Stimulated activated CD8-positive, alpha-beta memory T cell treated with anti-CD3 and anti-CD28 coated beads, Interleukin-12 subunit alpha, Interleukin-12 subunit beta, amount 100 ng/mL, for 4 hours (primary cell): Measurements from ENCODE around the gene RASAL3.
"Not testable (repeated sequence)": the region's sequence is repeated elsewhere in the genome, so short reads cannot be mapped to it uniquely, and the experiment has no call there.

Experiments used
- DNase-seq: peaks from one replicate; pipeline ENCODE4 v3.0.0-alpha.2; 2020; ENCODE audit warnings: low read depth

Gene RASAL3

DNA sequence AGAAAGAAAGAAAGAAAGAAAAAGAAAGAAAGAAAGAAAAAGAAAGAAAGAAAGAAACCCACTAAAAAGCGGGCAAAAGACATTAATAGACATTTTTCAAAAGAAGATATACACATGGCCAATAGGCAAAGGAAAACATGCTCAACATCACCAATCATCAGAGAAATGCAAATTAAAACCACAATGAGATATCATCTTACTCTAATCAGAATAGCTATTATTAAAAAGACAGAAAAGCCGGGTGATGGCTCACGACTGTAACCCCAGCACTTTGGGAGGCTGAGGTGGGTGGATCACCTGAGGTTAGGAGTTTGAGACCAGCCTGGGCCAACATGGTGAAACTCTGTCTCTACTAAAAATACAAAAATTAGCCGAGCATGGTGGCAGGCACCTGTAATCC is 9.5 kb upstream of the RASAL3 start:
- DNase-seq, result not testable (repeated sequence)

DNA sequence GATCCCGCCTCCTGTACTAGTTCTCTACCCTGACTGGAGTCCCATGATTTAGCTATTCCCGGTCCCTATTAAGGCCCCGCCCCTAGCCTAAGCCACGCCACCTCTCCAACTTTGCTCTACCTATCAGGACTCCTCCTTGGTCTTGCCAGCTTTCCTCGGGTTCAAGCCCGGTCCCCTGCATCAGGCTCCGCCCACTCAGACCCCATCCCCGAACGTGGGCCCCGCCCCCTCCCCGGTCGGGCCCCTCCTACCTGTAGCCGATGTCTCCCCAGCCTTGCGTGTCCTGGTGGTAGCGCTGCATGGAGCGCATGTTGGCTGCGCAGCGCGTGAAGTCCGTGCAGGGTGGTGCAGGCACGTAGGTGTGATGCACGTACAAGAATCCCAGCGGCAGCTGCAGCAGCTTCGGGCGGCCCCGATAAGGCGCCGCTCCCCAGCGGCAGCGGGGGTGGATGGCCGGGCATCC is 7.3 kb upstream of the RASAL3 start:
- no peak for DNase-seq

DNA sequence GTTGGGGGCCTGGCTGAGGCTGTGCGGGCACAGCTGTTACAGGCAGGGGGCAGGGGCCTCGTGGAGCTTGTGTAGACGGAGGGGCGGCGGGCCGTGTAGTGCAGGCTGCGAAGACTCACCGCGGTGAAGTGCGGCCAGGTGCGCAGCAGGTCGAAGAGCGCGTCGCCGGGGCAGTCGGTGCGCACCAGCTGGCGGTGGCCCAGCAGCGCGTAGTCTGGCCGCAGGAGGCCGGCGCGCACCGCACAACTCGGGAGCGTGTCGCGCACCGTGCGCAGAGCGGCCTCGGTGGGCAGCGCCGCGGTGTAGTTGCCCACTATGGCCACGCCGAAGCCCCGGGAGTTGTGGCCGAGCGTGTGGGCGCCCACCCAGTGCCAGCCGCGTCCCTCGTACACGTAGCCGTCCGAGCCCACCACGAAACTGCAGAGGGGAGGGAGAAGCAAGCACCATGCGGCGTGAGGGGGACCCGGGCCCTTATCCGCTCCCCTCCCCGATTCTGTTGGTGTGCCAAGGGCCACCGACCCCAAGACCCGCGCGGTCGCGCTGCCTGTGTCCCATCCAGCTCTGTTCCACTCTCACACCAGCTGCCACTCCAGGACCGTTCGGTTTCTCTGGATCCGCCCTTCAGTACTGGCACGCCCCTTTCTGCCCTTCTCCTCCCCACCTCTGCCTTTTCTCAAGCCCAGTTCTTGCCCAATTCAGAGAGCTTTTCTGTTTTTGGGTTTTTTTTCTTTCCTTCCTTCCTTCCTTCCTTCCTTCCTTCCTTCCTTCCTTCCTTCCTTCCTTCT is 5.4 kb upstream of the RASAL3 start:
- no peak for DNase-seq

DNA sequence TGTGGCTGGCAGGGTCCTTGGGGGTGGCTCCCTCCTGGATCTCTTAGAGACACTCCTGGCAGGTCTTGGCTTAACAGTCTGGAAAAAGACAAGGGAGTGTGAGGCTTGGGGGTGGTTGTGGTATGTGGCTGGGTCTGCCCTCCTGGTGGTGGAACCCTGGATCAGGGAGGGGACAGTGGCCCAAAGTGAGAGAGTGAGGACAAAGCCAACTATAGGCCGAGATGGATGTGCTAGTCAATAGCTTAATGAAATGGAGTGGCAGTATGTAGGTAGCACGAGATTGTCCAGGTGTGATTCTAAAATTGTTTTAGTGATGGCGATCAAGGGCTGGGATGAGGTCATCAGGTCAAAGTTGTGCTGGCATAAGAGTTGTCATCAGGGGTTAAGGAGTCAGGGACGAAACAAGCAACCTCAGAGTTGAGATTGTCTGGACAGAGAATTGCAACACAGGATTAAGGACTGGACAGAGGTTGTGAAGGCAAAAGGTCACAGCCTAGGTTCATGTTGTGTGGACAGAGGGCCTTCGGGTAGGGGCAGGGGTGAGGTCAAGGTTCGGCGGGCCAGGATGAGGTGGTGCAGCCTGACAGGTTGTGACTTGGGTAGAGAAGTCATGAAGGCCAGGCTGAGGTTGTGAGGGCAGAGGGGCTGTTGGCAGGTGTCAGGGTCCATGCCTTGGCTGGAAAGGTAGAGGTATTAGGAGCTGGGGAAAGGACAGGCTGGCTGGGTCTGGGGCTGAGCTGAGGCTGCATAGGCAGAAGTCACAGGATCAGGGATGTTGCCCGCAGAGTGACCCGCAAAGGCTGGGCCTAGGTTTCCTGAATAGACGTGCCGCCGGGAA is 4.5 kb upstream of the RASAL3 start:
- DNase-seq, result no peak

DNA sequence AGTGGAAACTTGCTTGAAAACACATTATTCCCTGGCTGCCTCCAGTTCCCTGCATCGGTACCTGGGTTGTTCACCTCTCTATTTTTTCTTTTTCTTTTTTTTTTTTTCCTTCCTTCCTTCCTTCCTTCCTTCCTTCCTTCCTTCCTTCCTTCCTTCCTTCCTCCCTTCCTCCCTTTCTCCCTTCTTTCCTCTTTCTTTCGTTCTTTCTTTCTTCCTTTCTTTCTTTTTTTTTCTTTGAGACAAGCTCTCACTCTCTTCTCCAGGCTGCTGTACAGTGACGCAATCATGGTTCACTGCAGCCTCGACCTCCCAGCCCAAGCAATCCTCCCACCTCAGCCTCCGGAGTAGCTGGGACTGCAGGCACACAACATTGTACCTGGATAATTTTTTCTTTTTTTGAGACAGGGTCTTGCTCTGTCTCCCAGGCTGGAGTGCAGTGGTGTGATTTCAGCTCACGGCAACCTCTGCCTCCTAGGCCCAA is 3.4 kb upstream of the RASAL3 start:
- no peak for DNase-seq

DNA sequence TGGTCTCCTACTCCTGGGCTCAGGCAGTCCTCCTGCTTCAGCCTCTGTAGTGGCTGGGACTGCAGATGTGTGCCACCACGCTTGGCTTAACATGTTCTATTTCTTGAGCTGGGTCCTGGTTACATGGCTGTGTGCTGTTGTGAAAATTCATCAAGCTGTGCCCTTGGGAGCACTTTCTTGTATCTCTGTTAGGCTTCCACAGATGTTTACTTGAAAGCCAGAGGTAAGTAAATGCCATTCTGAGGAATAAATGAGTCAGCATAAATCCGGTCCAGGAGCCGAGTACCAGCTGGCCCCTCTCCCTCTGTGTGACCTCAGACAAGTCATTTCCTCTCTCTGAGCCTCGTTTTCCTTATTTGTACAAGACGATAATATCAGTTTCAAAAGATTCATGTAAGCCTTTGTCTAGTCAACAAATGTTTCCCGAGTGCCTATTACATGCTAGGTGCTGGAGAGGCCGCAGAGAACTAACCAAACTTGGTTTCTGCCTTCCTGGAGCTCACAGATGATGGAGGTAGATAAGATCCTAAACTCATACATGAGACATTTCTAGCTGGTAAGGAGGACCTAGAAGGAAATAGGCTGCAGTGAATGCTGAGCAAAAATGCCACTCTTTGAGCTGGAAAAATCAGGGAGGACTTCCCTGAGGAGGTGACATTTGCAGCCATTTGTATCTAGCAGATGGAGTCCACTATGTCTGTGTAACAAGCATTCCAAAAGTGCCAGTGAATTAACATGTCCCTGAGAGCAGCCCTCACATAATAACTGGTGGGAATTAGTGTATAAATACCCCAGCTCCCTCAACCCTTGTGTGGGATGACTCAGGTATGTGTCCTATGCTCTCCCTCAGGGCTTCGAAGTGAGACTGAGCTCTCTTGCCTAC is 2.7 kb upstream of the RASAL3 start:
- DNase-seq, result no peak

DNA sequence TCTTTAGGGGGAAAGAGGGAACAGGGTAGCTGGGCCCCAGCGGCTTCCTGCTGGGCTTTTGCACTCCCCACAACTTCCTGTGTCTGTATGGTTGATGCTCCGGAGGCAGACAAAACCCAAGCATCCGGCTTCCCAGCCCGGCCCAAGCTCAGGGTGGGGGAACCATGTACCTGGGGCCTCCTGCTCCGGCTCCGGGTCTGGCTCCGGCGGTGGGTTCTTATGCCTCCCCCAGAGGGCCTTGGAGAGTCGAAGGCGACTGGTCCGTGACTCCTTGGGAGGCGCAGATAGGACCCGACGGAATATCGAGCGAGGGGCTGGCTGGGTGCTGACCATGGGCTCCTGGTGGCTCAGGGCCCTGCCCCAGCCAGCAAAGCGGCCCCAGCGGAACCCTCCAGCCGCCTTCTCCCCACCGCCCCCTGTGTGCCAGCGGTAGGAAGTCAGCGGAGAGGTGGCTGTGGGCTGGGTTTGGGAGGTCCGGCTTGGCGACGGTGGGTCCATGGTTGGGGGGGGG is 428 bp downstream of the RASAL3 start:
- DNase-seq, result peak; percentile 59

DNA sequence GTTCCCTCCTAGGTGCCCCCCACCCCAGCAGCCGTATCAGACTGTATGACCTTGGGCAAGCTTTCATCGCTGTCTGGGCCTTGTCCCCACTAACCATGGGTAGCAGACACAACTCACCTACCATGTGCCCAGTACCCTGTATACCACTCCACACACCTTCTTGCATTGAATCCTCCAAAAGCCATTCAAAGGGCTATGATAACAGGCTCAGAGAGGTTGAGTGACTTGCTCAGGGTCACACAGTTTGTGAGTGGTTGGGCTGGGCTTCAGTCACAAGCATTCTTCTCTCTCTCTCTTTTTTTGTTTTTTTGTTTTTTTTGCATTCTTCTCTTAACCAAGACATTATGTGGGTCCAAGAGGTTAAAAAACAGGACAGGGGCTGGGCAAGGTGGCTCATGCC is 2.6 kb downstream of the RASAL3 start:
- no peak for DNase-seq

DNA sequence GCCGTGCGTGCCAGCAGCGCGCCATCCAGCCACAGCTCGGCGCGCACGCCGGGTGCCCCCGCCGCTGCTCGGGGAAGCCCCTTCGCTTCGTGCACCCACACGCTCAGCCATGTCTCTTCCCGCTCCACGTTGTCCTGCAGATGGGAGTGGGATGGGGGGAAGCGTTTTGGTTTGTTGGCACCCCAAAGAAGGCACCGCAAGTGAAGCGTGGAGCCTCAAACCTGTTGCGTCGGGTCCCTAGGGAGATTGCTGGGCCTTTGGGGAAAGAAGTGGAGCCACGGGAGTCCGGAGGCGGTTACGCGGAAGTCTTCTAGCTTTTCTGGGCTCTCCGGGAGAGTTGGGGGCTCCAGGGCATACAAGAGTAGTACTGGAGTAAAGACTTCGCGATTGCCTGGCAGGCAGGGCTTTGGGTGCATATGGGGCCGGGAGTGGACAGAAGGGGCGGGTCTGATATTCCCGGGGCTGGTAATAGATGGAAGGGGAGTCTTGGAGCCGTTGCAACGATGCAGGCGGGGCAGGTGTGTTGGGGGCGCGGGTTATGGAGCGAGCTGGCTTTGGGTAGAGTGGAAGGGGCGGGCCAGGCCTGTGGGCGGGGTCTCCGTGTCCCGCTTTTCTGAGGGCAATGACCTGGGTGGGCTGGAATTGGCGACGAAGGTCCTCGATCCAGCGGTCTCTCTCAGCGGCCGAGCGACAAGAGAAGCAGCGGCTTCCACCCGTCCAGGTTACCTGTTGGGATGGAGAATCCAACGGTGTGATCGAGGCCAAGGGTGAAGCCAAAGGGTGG is 6.5 kb downstream of the RASAL3 start:
- no peak for DNase-seq

DNA sequence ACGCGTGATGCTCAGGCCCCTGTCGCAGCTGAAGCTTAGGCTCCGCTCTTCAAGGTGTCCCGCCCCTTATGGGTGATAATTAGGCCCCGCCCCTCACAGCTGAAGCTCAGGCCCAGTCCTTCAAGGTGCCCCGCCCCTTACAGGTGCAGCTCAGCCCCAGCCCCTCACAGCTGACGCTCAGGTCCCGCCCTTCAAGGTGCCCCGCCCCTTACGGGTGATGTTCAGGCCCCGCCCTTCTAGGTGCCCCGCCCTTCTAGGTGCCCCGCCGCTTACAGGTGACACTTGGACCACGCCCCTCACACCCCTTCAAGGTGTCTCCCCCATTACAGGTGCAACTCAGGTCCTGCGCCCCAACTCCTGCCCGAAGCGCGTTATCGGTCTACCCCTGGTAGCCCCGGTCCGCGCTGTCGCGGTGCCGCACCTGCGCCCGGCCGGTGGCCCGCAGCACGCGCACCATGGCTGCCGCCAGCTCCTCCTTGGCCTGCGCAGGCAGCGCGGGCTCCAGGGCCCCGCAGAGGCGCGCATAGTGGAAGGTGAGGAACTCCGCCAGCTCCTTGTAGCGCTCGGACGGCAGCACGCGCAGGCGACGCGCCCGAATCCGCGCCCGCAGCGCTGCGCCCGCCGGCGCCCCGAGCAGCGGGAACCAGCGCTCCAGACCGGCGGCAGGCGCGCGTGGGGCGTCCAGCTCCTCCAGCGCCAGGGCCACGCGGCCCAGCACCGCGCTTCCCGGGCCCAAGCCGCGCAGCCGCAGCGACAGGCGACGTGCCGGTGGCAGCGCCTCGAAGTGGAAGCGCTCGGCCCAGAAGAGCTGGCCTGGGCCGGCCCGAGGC is 7.3 kb downstream of the RASAL3 start:
- DNase-seq, result no peak

DNA sequence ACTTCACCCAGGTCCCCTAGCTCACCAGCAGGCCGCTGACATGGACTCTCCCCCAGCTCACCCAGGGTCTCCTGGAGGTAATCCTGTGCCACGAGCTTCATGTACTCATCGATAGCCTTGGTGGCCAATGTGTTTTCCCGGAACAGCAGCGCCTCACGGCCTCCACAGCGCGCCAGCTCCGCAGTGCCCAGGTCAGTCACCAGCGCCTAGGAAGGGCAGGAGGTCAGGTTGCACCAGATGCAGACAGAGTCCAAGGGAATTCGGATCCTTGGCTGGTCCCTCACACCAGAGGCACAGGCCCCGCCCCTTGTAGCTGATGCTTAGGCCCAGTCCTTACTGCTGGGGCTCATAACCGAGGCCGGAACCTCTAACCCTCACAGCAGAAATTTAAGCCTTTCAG is 7.9 kb downstream of the RASAL3 start:
- no peak for DNase-seq

DNA sequence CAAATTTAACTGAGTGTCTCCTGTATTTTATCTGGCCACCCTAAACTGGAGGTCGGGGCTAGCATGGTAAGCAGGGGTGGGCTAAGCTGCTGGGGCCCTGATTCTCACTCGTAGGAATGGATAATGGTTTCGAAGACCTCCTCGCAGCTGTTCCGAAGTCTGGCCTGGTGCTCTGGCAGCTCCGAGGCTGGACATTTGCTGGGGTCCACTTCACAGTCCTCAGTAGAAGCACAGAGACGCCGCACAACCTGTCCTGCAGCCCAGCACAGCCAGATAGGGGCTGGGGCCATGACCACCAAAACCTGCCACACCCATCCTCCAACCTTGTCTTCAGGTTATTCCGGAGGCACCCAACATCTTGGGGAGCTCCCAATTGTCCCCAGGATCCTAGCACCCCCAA is 8.3 kb downstream of the RASAL3 start:
- DNase-seq, result no peak

DNA sequence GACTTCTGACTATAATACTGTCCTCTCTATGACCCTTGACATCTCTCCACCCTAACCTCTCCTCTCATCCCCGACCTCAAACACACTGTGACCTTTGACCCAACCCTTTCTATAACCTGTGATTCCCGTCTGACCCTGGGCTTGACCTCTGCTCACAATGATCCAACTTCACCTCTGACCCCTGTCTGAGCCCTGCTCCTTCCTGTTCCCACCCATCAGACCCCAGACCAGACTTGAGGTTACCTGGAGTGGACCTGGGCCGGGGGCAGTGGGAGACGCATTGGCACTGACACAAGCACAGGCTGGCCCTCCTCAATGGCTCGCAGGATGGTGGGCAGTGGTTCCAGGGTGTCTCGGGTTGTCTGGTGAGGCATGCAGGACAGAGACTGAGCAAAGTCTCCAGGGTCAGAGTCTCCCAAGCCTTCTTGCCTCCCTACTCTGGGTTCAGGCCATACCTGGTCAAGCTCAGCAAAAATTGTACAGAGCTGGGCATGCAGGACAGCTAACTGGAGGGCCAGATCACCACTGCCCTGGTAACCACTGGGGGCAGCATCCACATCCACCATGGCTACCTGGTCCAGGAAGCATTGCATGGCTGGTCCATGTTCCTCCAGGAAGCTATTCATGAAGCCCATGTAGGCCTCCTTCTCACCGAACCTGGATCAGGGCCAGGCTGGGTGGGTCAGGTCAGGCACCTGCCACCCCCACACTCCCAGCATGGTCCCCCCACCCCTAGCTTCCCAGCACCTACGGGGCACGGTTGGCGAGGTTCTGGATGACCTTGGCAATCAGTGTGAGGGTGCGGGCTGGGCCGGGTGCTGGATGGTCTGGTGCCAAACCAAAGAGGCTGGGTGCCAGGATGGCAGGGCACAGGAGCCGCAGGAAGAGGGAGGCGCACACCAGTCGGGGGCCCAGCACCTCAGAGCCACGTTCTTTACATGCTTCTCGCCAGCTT is 10.2 kb downstream of the RASAL3 start:
- DNase-seq, result no peak

DNA sequence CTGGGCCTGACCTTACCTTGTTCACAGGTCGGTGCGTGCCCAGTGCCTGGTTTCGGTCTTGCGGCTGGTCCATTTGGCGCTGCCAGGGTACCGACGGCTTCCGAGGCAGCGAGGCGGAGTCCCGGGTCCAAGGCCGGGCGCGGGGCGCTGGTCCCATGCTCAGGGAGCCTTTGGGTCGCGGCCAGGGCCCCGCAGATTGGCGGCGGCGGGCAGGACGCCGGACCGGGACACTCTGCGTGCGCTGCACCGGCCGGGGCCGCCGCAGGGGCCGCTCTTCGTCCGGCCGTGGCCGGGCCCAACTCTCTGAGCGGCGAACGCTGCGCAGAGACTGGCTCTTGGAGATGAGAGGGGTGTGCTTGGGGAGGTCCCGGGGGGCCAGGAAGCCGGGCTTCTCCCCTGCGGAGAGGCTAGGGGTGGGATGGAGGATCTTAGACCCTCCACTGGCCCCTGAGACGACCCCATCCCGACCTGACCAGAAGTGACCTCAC is 11.2 kb downstream of the RASAL3 start:
- no peak for DNase-seq

DNA sequence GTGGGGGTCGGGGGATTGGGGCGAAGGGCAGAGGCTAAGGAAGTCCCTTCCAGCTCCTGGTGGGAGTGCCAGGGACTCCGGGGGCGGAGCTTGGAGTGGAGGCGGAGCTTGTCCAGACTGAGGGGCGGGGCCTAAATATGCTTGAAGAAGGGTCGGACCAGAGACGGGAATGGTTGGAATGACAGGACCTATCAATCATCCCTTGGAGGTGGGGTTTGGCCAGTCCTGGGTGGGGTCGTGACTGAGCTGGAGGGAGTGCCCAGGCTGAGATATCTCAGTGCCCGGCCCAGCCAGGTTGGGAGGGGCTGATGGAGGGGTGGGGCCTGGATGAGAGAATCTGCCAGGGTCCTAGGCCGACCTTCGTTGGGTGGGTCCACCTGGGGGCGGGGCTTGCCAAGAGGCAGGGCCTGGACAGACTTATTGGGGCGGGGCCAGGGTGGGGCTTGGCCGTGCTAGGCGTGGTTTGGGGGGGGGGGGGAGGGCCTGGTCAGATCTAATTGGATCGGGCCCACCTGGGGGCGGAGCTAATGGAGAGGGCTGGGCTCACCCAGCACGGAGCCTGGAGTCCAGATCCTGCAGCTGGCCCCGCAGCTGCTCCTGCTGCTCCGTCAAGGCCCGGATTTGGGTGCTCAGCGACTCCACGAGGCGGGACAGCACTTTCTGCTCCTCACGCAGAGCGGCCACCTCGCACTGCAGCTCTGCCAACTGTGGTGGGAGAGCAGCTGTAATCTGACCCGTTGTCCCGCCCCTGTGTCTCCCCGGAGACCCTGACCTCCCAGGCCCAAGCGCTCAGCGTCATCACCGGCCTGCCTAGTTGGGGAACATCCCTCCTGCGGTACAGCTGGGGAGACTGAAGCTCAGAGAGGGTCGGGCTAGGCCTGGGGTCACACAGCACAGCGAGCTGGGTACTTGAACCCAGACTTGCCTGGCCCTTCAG is 12.0 kb downstream of the RASAL3 start:
- no peak for DNase-seq

DNA sequence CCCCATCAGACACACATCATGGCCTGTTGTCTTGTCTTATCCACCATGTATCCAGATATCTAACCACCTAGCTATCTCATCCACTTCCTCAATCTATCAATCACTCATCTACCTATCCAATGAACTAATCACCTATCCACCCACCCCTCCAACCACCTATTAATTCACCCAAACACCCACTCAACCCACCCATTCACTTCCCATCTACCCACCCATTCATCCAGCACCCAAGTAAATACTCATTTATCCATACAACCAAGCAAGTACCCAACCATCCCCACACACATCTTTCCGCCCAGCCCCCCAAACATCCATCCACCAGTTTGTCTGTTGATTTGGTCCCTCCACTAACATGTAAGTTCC is 13.8 kb downstream of the RASAL3 start:
- no peak for DNase-seq

DNA sequence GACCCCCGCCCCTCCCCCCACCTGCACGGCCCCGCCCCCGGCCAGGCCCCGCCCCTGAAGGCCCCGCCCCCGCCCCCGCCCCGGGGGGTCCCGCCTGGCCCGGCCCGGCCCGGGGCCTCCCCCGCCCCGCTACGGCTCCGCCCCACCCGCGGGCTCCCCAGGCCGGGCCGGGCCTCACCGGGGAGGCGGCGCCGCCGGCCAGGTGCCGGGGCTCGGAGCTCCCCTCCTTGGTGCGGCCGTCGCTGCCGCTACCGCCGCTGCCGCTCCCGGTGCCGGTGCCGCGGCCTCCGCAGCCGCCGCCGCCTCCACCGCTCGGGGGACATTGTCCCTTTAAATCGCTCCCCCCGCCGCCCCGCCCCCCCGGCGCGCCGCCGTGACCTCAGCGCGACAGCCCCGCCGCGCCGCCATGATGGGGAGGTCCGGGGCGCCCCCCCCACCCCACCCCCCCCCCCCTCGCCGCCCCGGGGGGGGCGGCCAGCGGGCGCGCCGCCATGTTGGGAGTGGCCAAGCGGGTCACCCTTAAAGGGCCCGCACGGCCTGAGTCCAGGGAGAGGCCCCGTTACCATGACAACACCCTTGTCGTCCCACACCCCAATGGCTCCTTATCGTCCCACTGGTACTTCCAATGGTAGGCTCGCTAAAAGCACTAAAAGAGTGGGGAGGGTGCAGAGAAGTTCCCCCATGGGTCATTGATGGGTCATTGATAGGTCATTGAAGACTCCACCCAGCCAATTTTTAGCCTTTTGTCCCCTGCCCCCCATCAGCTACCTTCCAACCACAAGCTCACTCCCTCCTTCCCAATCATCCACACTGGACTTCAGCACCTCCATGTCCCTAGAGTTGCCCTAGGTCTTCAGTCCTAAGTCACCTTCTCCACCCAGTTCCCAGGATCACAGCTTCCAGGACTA is 14.5 kb downstream of the RASAL3 start, which contains the start of gene WIZ:
Gene WIZ (minus strand): TSS at position 337 of the 908 bp plus-strand sequence. CDS start 1,649 bp downstream, outside the sequence.
- peak; percentile 74 for DNase-seq
